IPS DF 6.9 (cell line): ENCODE data around the gene SLC12A8.

Experiments
- DNase-seq: peaks from one replicate; pipeline ENCODE4 v3.0.0-alpha.2; 2013; ENCODE audit warnings: low read depth, low spot score
- H3K27ac ChIP-seq: one replicate; pipeline ENCODE4 v1.5.1; 2013; ENCODE audit warnings: low read length, control low read depth
- H3K27me3 ChIP-seq: 2 replicates; pipeline ENCODE4 v1.6.1; 2013; ENCODE audit warnings: mild to moderate bottlenecking, low read length; ENCODE audit not compliant: control insufficient read depth, insufficient read depth
- H3K36me3 ChIP-seq: 2 replicates; pipeline ENCODE4 v1.6.1; 2013; ENCODE audit warnings: low read length; ENCODE audit not compliant: control insufficient read depth, insufficient read depth
- H3K4me1 ChIP-seq: 2 replicates; pipeline ENCODE4 v1.6.1; 2013; ENCODE audit warnings: low read length; ENCODE audit not compliant: control insufficient read depth, insufficient read depth
- H3K4me3 ChIP-seq: 2 replicates; pipeline ENCODE4 v1.5.1; 2013; ENCODE audit warnings: mild to moderate bottlenecking, low read length
- H3K9me3 ChIP-seq: 2 replicates; pipeline ENCODE4 v1.6.1; 2013; ENCODE audit warnings: low read length, inconsistent platforms; ENCODE audit not compliant: control insufficient read depth, insufficient read depth
- WGBS: extraction: QIAGEN DNeasy Blood & Tissue Kit; methylation state at CpG from one replicate; pipeline ENCODE4 v1.1.7; 2013; ENCODE audit warnings: mixed read lengths, missing lambda C conversion rate; ENCODE audit not compliant: insufficient read length, insufficient coverage; 5-methylcytosine and 5-hydroxymethylcytosine counted together

Gene SLC12A8

DNA sequence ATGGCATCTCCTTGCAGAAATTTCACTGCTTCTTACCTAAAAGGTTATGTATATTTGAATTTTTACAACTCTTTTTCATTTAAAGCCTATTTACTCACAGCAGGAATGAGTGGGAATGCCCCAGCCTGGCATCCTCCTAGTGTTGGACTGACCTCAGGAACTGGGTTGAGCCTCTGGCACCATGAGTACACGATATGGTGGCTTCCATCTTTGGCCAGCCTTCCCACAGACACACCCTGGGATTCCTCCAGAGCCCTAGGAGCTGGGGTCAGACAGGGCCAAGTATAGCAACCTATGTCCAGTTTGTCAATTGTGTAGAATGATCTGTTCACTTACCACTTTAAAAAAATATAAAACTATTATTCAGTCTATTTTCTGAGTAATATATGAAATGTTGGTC lies 99.6 kb downstream of the SLC12A8 start:
- Histone ChIP-seq H3K36me3 (no peaks in the 10 kb centered on the region), H3K9me3 (no peaks in the 10 kb centered on the region), H3K4me3 (no peak overlapping the region), H3K27ac (no peak overlapping the region), H3K27me3 (no peaks in the 10 kb centered on the region; the same call in 1 of the 2 replicates), H3K4me1 (peaks cover 3% of the 10 kb centered on the region)
- no CpG with 5 or more reads among the region's 1 CpG for WGBS
- no peak for DNase-seq

DNA sequence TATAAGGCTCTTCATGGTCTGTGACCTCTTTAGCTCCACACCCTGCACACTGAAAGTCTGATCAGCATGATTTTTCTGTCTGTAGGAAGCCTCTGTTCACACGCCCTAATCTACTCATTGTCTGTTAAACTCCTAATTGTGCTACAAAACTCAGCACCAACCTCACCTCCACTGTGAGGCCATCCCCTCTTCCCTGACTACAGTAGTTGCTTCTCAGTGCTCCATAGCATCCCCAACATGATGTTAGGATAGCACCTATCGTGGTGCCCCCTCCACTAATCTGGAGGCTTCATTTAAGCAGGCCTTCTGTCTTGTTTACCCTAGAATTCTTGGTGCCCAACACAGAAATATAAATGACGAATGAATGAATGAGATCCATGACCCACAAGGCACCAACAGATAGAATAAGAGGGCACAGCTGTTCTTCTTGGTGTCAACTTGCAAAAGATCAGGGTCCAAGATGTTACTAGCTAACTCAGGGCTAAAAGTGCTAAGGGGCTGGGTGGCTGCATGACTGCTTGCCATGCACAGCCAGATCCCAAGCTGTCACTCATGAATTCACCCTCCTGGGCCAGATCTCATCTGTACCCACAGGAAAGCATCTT lies 101.6 kb downstream of the SLC12A8 start:
- no CpG with 5 or more reads among the region's 3 CpGs for WGBS
- Histone ChIP-seq H3K4me1 (no peaks in the 10 kb centered on the region), H3K27me3 (no peaks in the 10 kb centered on the region; the same call in 1 of the 2 replicates), H3K36me3 (no peaks in the 10 kb centered on the region), H3K9me3 (no peaks in the 10 kb centered on the region), H3K4me3 (no peak overlapping the region), H3K27ac (no peak overlapping the region)
- no peak for DNase-seq

DNA sequence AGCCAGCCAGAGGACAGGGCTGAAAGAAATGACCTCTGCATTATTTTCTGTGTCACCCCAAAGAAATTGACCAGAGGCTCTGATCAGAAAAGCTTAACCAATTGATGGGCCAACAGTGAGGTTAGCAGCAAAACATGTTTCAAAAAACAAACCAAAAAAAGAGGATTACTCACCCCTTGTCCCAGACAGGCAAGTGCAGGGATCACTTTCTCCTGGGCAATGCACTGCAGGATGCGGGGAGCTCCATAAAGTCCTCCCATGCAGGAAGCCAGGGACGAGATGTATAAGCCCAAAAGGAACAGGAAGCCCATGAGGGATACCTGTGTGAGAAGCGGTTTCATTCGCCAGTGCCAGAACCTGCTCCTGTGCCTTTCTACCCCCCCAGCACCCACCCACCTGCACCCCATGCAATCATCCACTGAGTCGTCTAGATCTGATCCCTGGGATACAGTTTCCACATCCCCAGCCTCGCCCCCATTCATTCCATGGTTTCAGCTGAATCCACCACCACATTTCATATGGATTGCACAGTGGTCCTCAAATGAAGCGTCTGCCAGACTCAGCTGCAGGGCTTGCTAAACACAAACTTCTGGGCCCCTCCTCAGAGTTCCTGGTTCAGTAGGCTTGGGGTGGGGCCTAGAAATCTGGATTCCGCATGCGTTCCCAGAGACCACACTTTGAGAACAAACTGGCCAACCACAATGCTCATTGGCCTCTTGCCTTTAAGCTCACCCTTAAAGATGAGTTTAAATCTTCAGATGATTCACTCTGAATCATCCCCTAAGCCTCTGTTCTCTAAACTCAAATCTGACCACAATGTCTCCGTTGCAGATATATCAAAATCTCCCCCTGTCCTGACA lies 102.3 kb downstream of the SLC12A8 start:
- H3K4me1 ChIP-seq, result no peaks in the 10 kb centered on the region
- H3K27ac ChIP-seq, result no peak overlapping the region
- H3K4me3 ChIP-seq, result no peak overlapping the region
- no peaks in the 10 kb centered on the region for H3K36me3 ChIP-seq
- H3K27me3 ChIP-seq, result no peaks in the 10 kb centered on the region; the same call in 1 of the 2 replicates
- no peaks in the 10 kb centered on the region for H3K9me3 ChIP-seq
- WGBS, result no CpG with 5 or more reads among the region's 10 CpGs
- no peak for DNase-seq

DNA sequence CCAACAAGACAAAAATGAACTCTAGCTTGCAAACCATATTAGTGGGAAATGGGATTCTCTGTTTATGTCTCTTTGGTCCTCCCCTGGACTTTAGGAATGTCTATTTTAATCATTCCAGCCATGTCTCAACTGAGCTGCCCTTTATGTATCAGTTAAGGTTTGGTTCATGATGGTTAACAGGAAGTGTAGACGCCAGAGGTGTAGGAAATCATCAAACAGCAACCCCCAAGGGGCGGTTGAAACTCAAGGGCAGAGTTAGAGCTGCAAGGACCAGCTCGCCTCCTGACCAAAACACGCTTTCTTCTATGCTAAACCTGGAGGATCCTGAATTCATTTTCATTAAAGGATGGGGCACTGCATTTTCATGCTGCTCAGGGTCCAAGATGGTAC lies 103.0 kb downstream of the SLC12A8 start:
- no peaks in the 10 kb centered on the region for H3K4me1 ChIP-seq
- H3K27me3 ChIP-seq, result no peaks in the 10 kb centered on the region; the same call in 1 of the 2 replicates
- no peaks in the 10 kb centered on the region for H3K9me3 ChIP-seq
- no peaks in the 10 kb centered on the region for H3K36me3 ChIP-seq
- no CpG with 5 or more reads among the region's 4 CpGs for WGBS
- H3K27ac ChIP-seq, result no peak overlapping the region
- H3K4me3 ChIP-seq, result no peak overlapping the region
- DNase-seq, result no peak

DNA sequence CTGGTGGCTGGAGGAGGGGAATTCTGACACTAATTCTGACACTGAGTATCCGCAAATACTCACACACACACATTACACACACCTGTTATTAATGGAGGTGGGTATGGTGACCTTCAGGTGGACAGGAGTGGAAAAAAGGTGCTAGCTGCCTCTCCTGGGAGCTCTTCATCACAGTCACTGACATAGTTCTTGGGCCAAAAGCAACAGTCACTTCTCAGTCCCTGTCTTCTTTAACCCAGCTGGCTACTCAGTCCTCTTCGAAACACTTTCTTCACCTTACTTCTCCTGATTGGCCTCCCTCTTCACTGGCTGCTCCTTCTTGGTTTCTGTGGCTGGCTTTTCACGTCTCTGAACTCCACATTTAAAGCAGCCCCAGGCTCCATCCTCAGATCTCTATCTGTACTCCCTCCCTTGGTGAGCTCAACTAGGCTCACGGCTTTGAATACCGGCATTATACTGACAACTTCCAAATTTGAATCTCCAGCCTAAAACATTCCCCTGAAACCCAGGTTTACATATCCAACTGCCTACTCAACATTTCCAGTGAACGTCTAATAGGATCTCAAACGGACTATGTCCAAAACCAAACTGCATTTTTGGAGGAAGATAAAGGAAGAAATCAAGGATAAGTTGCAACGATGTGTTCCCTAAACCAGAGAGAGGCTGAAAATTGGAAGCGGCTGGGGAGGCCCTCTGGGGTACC lies 103.6 kb downstream of the SLC12A8 start:
- Histone ChIP-seq H3K9me3 (no peaks in the 10 kb centered on the region), H3K27me3 (no peaks in the 10 kb centered on the region; the same call in 1 of the 2 replicates), H3K36me3 (no peaks in the 10 kb centered on the region), H3K4me3 (no peak overlapping the region), H3K27ac (no peak overlapping the region), H3K4me1 (no peaks in the 10 kb centered on the region)
- no peak for DNase-seq
- WGBS, result no CpG with 5 or more reads among the region's 9 CpGs

DNA sequence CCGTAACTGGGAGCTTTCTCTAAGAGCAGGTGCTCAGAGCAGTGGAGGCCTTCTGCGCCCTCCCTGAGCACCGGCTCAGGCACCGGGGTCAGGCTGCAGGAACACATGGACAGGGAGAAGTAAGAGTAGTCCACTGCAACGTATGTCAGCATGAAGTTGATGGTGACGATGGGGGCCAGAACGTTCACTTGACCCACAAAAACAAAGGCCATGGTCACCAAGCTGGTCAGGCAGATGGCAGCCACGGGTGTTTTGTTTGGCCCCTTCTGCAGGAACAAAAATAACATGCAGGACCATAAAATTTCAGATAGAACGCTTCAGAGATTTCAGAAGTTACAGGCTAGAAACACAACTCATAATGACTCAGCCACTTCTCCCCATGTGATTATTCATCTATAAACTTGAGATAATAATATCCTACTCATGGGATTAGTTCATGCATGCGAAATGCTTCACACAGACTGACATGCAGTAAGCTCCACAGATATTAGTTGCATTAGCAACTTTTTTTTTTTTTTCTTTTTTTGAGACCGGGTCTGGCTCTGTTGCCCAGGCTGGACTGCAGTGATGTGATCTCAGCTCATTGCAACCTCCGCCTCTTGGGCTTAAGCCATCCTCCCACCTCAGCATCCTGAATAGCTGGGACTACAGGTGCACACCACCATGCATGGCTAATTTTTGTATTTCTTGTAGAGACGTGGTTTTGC lies 104.5 kb downstream of the SLC12A8 start:
- Histone ChIP-seq H3K4me3 (no peak overlapping the region), H3K27ac (no peak overlapping the region), H3K27me3 (no peaks in the 10 kb centered on the region; the same call in 1 of the 2 replicates), H3K4me1 (no peaks in the 10 kb centered on the region), H3K9me3 (no peaks in the 10 kb centered on the region), H3K36me3 (no peaks in the 10 kb centered on the region)
- WGBS, result no CpG with 5 or more reads among the region's 13 CpGs
- no peak for DNase-seq

DNA sequence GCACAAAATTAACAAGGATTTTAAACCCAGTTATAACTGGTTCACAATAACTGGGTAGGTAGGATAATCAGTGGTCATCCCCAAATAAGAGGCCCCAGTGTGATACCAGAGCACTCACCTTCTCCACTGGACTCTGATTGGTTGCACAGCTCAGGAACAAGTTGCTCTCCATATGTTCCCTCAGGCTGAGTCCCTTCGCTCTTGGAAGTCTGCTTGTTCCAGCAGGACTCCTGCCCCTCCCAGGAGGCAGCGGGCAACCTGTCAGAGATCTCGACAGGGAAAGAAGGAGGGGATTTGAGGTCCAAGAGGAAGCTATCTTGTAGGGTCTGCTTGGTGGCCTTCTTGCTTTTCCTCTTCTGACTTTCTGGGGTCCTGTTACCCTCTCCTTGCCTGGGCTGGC lies 105.2 kb downstream of the SLC12A8 start:
- Histone ChIP-seq H3K4me3 (no peak overlapping the region), H3K27me3 (no peaks in the 10 kb centered on the region; the same call in 1 of the 2 replicates), H3K9me3 (no peaks in the 10 kb centered on the region), H3K36me3 (no peaks in the 10 kb centered on the region), H3K27ac (no peak overlapping the region), H3K4me1 (no peaks in the 10 kb centered on the region)
- no CpG with 5 or more reads among the region's 3 CpGs for WGBS
- no peak for DNase-seq

DNA sequence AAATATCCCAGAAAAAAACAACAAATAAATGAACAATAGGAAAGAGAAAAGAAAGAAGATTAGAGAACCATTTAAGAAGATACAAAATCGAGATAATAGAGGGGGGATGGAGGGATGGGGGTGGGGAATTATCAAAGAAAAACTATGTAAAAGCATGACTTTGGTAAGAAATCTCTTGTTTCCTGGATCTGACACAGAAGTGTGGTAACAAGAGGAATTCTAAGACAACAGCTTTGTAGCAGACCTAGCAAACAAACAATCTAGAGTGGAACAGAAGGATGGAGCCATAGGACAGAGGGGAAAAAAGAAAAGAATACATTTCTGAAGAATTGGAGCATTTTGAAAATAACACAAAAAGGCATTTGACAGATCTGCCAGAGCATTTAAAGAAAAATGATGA lies 107.4 kb downstream of the SLC12A8 start:
- DNase-seq, result no peak
- Histone ChIP-seq H3K4me1 (no peaks in the 10 kb centered on the region), H3K27ac (no peak overlapping the region), H3K9me3 (no peaks in the 10 kb centered on the region), H3K27me3 (no peaks in the 10 kb centered on the region; the same call in 1 of the 2 replicates), H3K4me3 (no peak overlapping the region), H3K36me3 (no peaks in the 10 kb centered on the region)
- WGBS, result 100% methylated on average over 1 of the region's 1 CpG

DNA sequence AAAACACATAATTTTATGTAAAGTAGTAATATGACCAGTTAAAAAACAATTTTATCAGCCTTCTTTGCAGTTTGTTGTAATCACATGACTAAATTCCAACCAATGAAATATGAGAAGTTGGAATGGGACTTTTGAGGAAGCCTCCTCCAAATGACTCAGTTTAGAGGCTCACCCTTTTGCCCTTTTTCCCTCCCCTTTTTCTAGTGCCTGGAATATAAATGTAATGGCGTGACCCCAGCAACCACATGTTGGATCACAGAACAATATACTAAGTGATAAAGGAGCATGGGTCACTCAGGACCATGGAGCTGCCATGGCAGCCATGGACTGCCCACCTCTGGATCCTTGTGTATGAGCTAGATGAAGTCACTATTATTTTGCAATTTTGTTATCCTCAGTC lies 107.9 kb downstream of the SLC12A8 start:
- H3K4me3 ChIP-seq, result no peak overlapping the region
- H3K4me1 ChIP-seq, result no peaks in the 10 kb centered on the region
- H3K27me3 ChIP-seq, result no peaks in the 10 kb centered on the region; the same call in 1 of the 2 replicates
- H3K27ac ChIP-seq, result no peak overlapping the region
- H3K9me3 ChIP-seq, result no peaks in the 10 kb centered on the region
- DNase-seq, result no peak
- H3K36me3 ChIP-seq, result no peaks in the 10 kb centered on the region
- no CpG with 5 or more reads among the region's 1 CpG for WGBS

DNA sequence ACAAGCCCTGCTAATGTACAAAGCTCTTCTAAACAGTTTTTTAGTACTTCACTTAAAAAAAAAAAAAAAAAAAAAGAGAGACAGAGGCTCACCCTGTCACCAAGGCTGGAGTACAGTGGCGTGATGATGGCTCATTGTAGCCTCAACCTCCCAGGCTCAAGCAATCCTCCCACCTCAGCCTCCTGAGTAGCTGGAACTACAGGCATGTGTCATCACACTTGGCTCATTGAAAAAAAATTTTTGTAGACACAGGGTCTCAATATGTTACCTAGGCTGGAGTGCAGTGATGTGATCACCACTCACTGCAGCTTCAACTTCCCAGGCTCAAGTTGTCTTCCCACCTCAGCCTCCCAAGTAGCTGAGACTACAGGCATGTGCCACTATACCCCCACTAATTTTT lies 109.1 kb downstream of the SLC12A8 start:
- H3K9me3 ChIP-seq, result no peaks in the 10 kb centered on the region
- no CpG with 5 or more reads among the region's 1 CpG for WGBS
- H3K4me1 ChIP-seq, result no peaks in the 10 kb centered on the region
- H3K36me3 ChIP-seq, result no peaks in the 10 kb centered on the region
- no peak overlapping the region for H3K4me3 ChIP-seq
- no peak for DNase-seq
- H3K27me3 ChIP-seq, result no peaks in the 10 kb centered on the region
- no peak overlapping the region for H3K27ac ChIP-seq
